Prostate gland (tissue), 2 donors: Measurements from ENCODE around the gene LPP.

Source experiments
- CTCF ChIP-seq, 4 experiments: fragments of 200-600 bp in 2 of 4; fragments of 450-650 bp in 2 of 4; sonication (generic) in 2 of 4; IDR thresholded peaks; 1 replicate in 3 of 4; 2 replicates in 1 of 4; pipeline ENCODE4 v1.5.1; 2016 to 2019; ENCODE audit warnings: antibody characterized with exemption in 4 of 4, mild to moderate bottlenecking in 2 of 4, moderate library complexity in 2 of 4
- POLR2A ChIP-seq: fragments of 450-650 bp; IDR thresholded peaks from one replicate; pipeline ENCODE4 v1.6.1; 2016; ENCODE audit warnings: antibody characterized with exemption, mild to moderate bottlenecking
- POLR2AphosphoS5 ChIP-seq: sonication (generic); formaldehyde crosslinking; IDR thresholded peaks from one replicate; pipeline ENCODE4 v1.6.1; 2017; ENCODE audit warnings: antibody characterized with exemption

- no peak for TF ChIP-seq POLR2A
- TF ChIP-seq CTCF (IDR thresholded peaks at IDR 0.05): no peak
- no peak for TF ChIP-seq POLR2AphosphoS5
These were observed 115.1 kb downstream of the LPP start for GRCh38 chr3:188269040-188269439.
